HEK293T (cell line): ENCODE results near the gene ADPRS.

Experiments
- CTCF ChIA-PET: fragments of 350-600 bp; formaldehyde crosslinking; extraction: SDS; loops from one replicate; lab custom pipeline; 2021; ENCODE audit warnings: antibody characterized with exemption, inconsistent platforms; lab: Yijun Ruan, JAX
- POLR2A ChIA-PET: fragments of 350-600 bp; formaldehyde crosslinking; extraction: SDS; loops from one replicate; lab custom pipeline; 2020; ENCODE audit warnings: antibody characterized with exemption, inconsistent platforms; lab: Yijun Ruan, JAX
- DNase-seq: peaks from one replicate; pipeline ENCODE4 v3.0.0; 2012; ENCODE audit warnings: mixed read lengths; ENCODE audit errors: extremely low spot score
- ARNT ChIP-seq: fragments of 450-650 bp; IDR thresholded peaks from 2 replicates; pipeline ENCODE4 v1.6.1; 2017; ENCODE audit warnings: mild to moderate bottlenecking
- BHLHE40 ChIP-seq: fragments of 450-650 bp; IDR thresholded peaks from 2 replicates; pipeline ENCODE4 v1.6.1; 2016; ENCODE audit warnings: mild to moderate bottlenecking, moderate library complexity, borderline replicate concordance
- CTBP1 ChIP-seq: fragments of 450-650 bp; IDR thresholded peaks from 2 replicates; pipeline ENCODE4 v1.6.1; 2016; ENCODE audit warnings: borderline replicate concordance
- ELF4 ChIP-seq: fragments of 450-650 bp; IDR thresholded peaks from 2 replicates; pipeline ENCODE4 v1.6.1; 2017; ENCODE audit warnings: antibody characterized with exemption
- FOXA1 ChIP-seq: fragments of 450-650 bp; IDR thresholded peaks from 2 replicates; pipeline ENCODE4 v1.6.1; 2016; ENCODE audit warnings: mild to moderate bottlenecking
- FOXK2 ChIP-seq: fragments of 450-650 bp; IDR thresholded peaks from 2 replicates; pipeline ENCODE4 v1.6.1; 2016; ENCODE audit warnings: mild to moderate bottlenecking
- FOXM1 ChIP-seq: fragments of 450-650 bp; IDR thresholded peaks from 2 replicates; pipeline ENCODE4 v1.6.1; 2017; ENCODE audit warnings: mild to moderate bottlenecking, borderline replicate concordance
- HDGF ChIP-seq: fragments of 450-650 bp; IDR thresholded peaks from 2 replicates; pipeline ENCODE4 v1.6.1; 2017; ENCODE audit warnings: antibody characterized with exemption, borderline replicate concordance
- L3MBTL2 ChIP-seq: fragments of 450-650 bp; conservative IDR thresholded peaks from 2 replicates; pipeline ENCODE4 v1.6.1; 2016; ENCODE audit warnings: mild to moderate bottlenecking
- LEF1 ChIP-seq: fragments of 450-650 bp; IDR thresholded peaks from 2 replicates; pipeline ENCODE4 v1.6.1; 2017; ENCODE audit warnings: mild to moderate bottlenecking, borderline replicate concordance
- NFRKB ChIP-seq: fragments of 450-650 bp; IDR thresholded peaks from 2 replicates; pipeline ENCODE4 v1.6.1; 2016; ENCODE audit warnings: mild to moderate bottlenecking, moderate library complexity
- PKNOX1 ChIP-seq: fragments of 450-650 bp; IDR thresholded peaks from 2 replicates; pipeline ENCODE4 v1.6.1; 2016
- SP1 ChIP-seq: fragments of 450-650 bp; IDR thresholded peaks from 2 replicates; pipeline ENCODE4 v1.6.1; 2017
- SUZ12 ChIP-seq: fragments of 450-650 bp; IDR thresholded peaks from 2 replicates; pipeline ENCODE4 v1.6.1; 2016; ENCODE audit warnings: mild to moderate bottlenecking
- TARDBP ChIP-seq: fragments of 450-650 bp; IDR thresholded peaks from 2 replicates; pipeline ENCODE4 v1.6.1; 2016
- ZNF384 ChIP-seq: fragments of 450-650 bp; IDR thresholded peaks from 2 replicates; pipeline ENCODE4 v1.6.1; 2016

The ADPRS gene

DNA sequence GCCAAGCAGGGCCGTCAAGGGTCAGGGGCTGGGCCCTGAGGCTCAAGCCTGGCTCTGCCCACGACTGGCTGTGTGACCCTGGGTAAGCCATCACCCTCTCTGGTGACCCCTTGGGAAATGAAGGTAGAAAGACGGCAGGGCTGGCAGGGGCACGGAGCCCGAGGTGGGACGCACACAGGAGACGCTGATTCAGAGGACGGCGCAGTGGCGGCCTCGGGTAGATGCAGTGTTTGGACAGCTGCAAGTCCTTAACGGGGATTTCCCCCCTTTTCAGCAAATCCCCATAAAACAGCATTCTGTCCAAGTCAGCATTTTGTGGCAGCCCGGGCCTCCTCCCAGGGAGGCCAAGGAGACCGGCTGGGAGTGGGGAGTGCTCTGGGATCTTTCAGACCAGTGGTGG lies 19.6 kb downstream of the ADPRS start:
- POLR2A ChIA-PET = no interaction called here
- no peak for DNase-seq
- CTCF ChIA-PET = no interaction called here
- TF ChIP-seq ZNF384 = no peak
- no peak for TF ChIP-seq ARNT
- TF ChIP-seq TARDBP = no peak
- TF ChIP-seq HDGF = no peak
- no peak for TF ChIP-seq CTBP1
- TF ChIP-seq BHLHE40 = no peak
- TF ChIP-seq SUZ12 = no peak
- no peak for TF ChIP-seq L3MBTL2
- TF ChIP-seq LEF1 = no peak
- no peak for TF ChIP-seq FOXM1
- TF ChIP-seq ELF4 = no peak
- TF ChIP-seq SP1 = no peak
- TF ChIP-seq FOXK2 = no peak
- TF ChIP-seq FOXA1 = no peak
- no peak for TF ChIP-seq NFRKB
- TF ChIP-seq PKNOX1 = no peak

- POLR2A ChIA-PET = no interaction called here
- TF ChIP-seq FOXA1 = no peak
- no peak for TF ChIP-seq BHLHE40
- no peak for TF ChIP-seq CTBP1
- TF ChIP-seq L3MBTL2 = no peak
- TF ChIP-seq ARNT = no peak
- TF ChIP-seq ZNF384 = no peak
- no peak for TF ChIP-seq LEF1
- no peak for TF ChIP-seq SUZ12
- TF ChIP-seq PKNOX1 = no peak
- TF ChIP-seq NFRKB = no peak
- no peak for TF ChIP-seq FOXM1
- TF ChIP-seq TARDBP = no peak
- no peak for TF ChIP-seq ELF4
- no peak for TF ChIP-seq FOXK2
- no peak for TF ChIP-seq HDGF
- CTCF ChIA-PET = interaction anchor here (0.6 kb wide), 1 partner anchor 25 kb away, joined by 3 read pairs; no protein-coding TSS in a partner anchor
- DNase-seq = no peak
These were observed 20.5 kb downstream of the ADPRS start for GRCh38 chr1:36109041-36109679.

GRCh38 chr1:36111151-36111550 lies 22.5 kb downstream of the ADPRS start:
- TF ChIP-seq ELF4 (no peak), NFRKB (no peak), CTBP1 (no peak), SUZ12 (no peak), TARDBP (no peak), SP1 (no peak), ARNT (no peak), HDGF (no peak), PKNOX1 (no peak), FOXM1 (no peak), BHLHE40 (no peak), L3MBTL2 (no peak), FOXA1 (no peak), FOXK2 (no peak)
- CTCF ChIA-PET = interaction anchor here (1.2 kb wide), 1 partner anchor 24 kb away, joined by 4 read pairs; no protein-coding TSS in a partner anchor
- POLR2A ChIA-PET = interaction anchor here (1.4 kb wide), 1 partner anchor 8 kb away, joined by 3 read pairs; no protein-coding TSS in a partner anchor
- DNase-seq = no peak

DNA sequence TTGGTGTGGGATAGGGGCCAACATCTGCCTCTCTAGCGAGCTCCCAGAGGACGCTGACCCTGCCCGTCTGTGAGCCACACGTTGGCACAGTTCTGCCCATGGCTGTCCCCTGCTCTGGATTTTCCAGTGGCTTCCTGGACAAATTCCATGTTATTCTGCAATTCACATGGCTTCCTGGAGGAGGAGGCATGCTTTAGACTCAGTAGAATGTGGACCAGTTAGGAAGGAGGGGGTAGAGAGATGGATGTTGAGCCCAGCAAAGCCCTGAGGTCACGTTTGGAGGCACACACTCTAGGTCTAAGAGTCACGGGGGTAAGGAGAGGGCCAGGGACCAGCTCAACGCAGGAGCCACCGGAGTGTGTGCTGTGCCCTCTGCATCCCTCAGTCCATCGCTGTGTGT lies 24.1 kb downstream of the ADPRS start:
- DNase-seq = no peak
- POLR2A ChIA-PET = no interaction called here
- CTCF ChIA-PET = no interaction called here
- TF ChIP-seq BHLHE40 = no peak

DNA sequence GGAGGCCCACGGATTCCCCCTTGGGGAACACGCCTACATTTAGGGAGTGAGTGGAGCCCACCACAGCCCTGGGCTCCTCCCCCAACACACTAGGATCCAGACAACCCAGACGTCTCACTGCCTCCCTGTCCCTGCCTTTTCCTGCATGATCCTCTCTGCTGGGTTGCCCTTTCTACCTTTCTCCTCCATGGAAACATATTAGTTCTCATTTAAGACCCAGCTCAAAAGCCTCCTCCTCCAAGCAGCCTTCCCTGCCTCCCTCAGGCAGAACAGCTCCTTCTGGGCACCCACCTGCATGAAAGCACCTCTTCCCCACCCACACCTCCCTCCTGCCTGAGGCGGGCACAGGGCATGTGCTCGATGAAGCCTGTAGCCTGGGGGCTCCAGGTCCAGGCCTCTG lies 25.7 kb downstream of the ADPRS start:
- no peak for TF ChIP-seq HDGF
- no peak for TF ChIP-seq ARNT
- no peak for TF ChIP-seq BHLHE40
- TF ChIP-seq FOXK2 = no peak
- TF ChIP-seq L3MBTL2 = no peak
- TF ChIP-seq ELF4 = no peak
- TF ChIP-seq LEF1 = no peak
- TF ChIP-seq SUZ12 = no peak
- TF ChIP-seq CTBP1 = no peak
- no peak for TF ChIP-seq PKNOX1
- no peak for TF ChIP-seq ZNF384
- no peak for TF ChIP-seq TARDBP
- TF ChIP-seq SP1 = no peak
- no peak for TF ChIP-seq NFRKB
- no peak for TF ChIP-seq FOXA1
- TF ChIP-seq FOXM1 = no peak
- DNase-seq = no peak
- ChIA-PET CTCF (interaction anchor here (0.6 kb wide), 1 partner anchor 202 kb away, joined by 3 read pairs; no protein-coding TSS in a partner anchor), POLR2A (no interaction called here)
